Measurements from ENCODE around the gene ITIH1. TPM values are rescaled to one million over a fixed set of nuclear protein-coding genes. Genes with fewer than 3 reads are reported as not detected.
"Not testable (repeated sequence)": the region's sequence is repeated elsewhere in the genome, so short reads cannot be mapped to it uniquely, and the experiment has no call there.

Gene ITIH1
- under 1 TPM in 2 of 3 donors, not detected in 1; 0.32 to 0.33 TPM for total RNA-seq

DNA sequence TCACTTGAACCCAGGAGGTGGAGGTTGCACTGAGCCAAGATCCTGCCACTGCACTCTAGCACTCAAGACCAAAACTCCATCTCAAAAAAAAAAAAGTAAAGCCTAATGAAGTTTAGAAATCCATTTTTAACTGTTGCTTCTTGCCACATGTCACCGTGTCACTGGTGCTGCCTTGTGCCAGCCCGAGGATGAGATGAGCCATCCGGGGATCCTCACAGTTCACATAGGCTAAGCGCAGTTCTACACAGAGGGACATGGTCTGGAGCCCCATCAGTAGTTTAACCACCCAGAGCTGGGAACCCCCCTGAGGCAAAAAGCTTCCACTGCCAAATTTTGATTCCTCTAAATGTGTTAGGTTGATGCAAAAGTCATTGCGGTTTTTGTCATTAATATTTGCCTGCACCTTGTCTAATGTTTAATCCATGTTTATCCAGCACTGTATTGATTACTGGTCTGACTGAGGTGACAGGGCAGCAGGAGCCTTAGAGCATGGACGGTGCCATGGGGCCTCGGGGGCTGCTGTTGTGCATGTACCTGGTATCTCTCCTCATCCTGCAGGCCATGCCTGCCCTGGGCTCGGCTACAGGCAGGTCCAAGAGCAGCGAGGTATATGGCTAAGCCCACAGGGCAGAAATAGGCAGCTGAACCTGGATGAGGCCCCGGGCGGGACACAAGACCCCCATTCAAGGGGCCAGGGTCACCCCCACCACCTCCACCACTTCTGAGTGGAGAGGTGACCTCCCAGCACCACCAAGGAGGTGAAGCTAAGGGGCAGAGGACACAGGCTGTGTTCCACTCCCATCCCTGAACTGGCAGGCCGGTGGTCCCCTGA lies at the start of gene ITIH1:
Gene ITIH1 (plus strand): TSS at position 473 of the 832 bp plus-strand sequence. CDS start 17 bp downstream, at position 490.
- Histone ChIP-seq H3K4me3 (no peak within 1 kb of the TSS), H3K27ac (no peak within 1 kb of the TSS), H3K36me3 (no peaks in the 10 kb centered on the region), H3K27me3 (no peaks in the 10 kb centered on the region), H3K4me1 (no peaks in the 10 kb centered on the region), H3K9me3 (no peaks in the 10 kb centered on the region)
- no peak for TF ChIP-seq POLR2A (IDR thresholded peaks at IDR 0.05)
- TF ChIP-seq CTCF (IDR thresholded peaks at IDR 0.05) = no peak
- TF ChIP-seq POLR2AphosphoS5 (IDR thresholded peaks at IDR 0.05) = no peak
- no peak for DNase-seq (ENCODE audit: low spot score in 2 of 2)
- intact Hi-C loops (cut with DNase I; ENCODE audit: low total_unique reads) = no loop called here

- H3K36me3 ChIP-seq; intact Hi-C loops (cut with DNase I; ENCODE audit: low total_unique reads): not testable (repeated sequence)
Measured at GRCh38 chr3:52728753-52729152, 48.6 kb upstream of the ITIH1 start.

DNA sequence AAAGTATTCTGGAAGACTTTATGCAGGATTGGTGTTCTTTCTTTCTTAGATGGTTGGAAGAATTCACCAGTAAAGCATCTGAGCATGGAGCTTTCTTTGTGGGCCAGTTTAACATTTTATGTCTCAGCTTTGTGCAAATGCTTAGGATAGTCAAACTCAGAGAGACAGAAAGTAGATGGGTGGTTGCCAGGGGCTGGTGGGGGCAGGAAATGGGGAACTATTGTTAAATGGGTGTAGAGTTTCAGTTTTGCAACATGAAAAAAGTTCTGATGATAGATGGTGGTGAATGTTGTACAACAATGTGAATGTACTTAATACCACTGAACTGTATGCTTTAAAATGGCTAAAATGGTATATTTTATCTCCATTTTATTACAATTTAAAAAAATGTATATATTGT lies 46.7 kb upstream of the ITIH1 start:
- Histone ChIP-seq H3K27me3 (no peaks in the 10 kb centered on the region), H3K36me3 (peaks cover 9% of the 10 kb centered on the region), H3K27ac (no peak overlapping the region), H3K4me3 (no peak overlapping the region), H3K9me3 (no peaks in the 10 kb centered on the region), H3K4me1 (no peaks in the 10 kb centered on the region)
- intact Hi-C loops (cut with DNase I; ENCODE audit: low total_unique reads) = no loop called here
- TF ChIP-seq CTCF (IDR thresholded peaks at IDR 0.05) = no peak
- no peak for TF ChIP-seq POLR2A (IDR thresholded peaks at IDR 0.05)
- no peak for TF ChIP-seq POLR2AphosphoS5 (IDR thresholded peaks at IDR 0.05)
- no peak for DNase-seq (ENCODE audit: low spot score in 2 of 2)

More at GRCh38 chr3:52728753-52729152, 48.6 kb upstream of the ITIH1 start:
- not testable (repeated sequence) for DNase-seq (ENCODE audit: low spot score in 2 of 2); H3K4me3 ChIP-seq; H3K27me3 ChIP-seq; H3K9me3 ChIP-seq; H3K4me1 ChIP-seq; H3K27ac ChIP-seq

- Histone ChIP-seq H3K27me3 (no peaks in the 10 kb centered on the region), H3K9me3 (no peaks in the 10 kb centered on the region), H3K36me3 (peaks cover 9% of the 10 kb centered on the region), H3K4me1 (no peaks in the 10 kb centered on the region), H3K4me3 (no peak overlapping the region), H3K27ac (no peak overlapping the region)
- no peak for TF ChIP-seq POLR2AphosphoS5 (IDR thresholded peaks at IDR 0.05)
- intact Hi-C loops (cut with DNase I; ENCODE audit: low total_unique reads) = no loop called here
- DNase-seq (ENCODE audit: low spot score in 2 of 2) = no peak
Measured at GRCh38 chr3:52731590-52731989, 45.8 kb upstream of the ITIH1 start.

GRCh38 chr3:52733256-52733891 lies 44.0 kb upstream of the ITIH1 start:
- intact Hi-C loops (cut with DNase I; ENCODE audit: low total_unique reads) = no loop called here
- H3K4me3 ChIP-seq = no peak overlapping the region
- no peaks in the 10 kb centered on the region for H3K9me3 ChIP-seq
- H3K27me3 ChIP-seq = no peaks in the 10 kb centered on the region
- H3K27ac ChIP-seq = no peak overlapping the region
- no peaks in the 10 kb centered on the region for H3K4me1 ChIP-seq
- DNase-seq (ENCODE audit: low spot score in 2 of 2) = no peak
- no peak for TF ChIP-seq POLR2A (IDR thresholded peaks at IDR 0.05)
- no peak for TF ChIP-seq POLR2AphosphoS5 (IDR thresholded peaks at IDR 0.05)
- no peak for TF ChIP-seq CTCF (IDR thresholded peaks at IDR 0.05)
- peaks cover 9% of the 10 kb centered on the region for H3K36me3 ChIP-seq

GRCh38 chr3:52739730-52740129 lies 37.7 kb upstream of the ITIH1 start:
- H3K27ac ChIP-seq = no peak overlapping the region
- no peaks in the 10 kb centered on the region for H3K4me1 ChIP-seq
- no peaks in the 10 kb centered on the region for H3K9me3 ChIP-seq
- H3K4me3 ChIP-seq = no peak overlapping the region
- TF ChIP-seq CTCF (IDR thresholded peaks at IDR 0.05) (no peak), POLR2A (IDR thresholded peaks at IDR 0.05) (no peak)
- intact Hi-C loops (cut with DNase I; ENCODE audit: low total_unique reads) = no loop called here
- H3K36me3 ChIP-seq = peaks cover 4% of the 10 kb centered on the region
- DNase-seq (ENCODE audit: low spot score in 2 of 2) = no peak
- H3K27me3 ChIP-seq = no peaks in the 10 kb centered on the region
